NCI-H526 treated with DMSO at 0.1 percent for 48 hours (cell line): Measurements from ENCODE around the gene ACER2.

Source experiments
- DNase-seq: peaks from one replicate; lab custom pipeline; 2025; lab: John Stamatoyannopoulos, UW

The ACER2 gene

GRCh38 chr9:19456426-19456825 is 47.6 kb downstream of the ACER2 start:
- DNase-seq: no peak

GRCh38 chr9:19456996-19457692 is 48.3 kb downstream of the ACER2 start:
- peak; percentile 42 for DNase-seq

- no peak for DNase-seq
Observed at GRCh38 chr9:19457693-19458009, 48.8 kb downstream of the ACER2 start.

- DNase-seq: no peak
Observed at GRCh38 chr9:19460243-19460642, 51.4 kb downstream of the ACER2 start.

- no peak for DNase-seq
Observed at GRCh38 chr9:19461135-19461534, 52.3 kb downstream of the ACER2 start.

GRCh38 chr9:19464061-19464763 is 55.4 kb downstream of the ACER2 start:
- no peak for DNase-seq

GRCh38 chr9:19464764-19465585 is 56.2 kb downstream of the ACER2 start:
- peak; percentile 25 for DNase-seq

- no peak for DNase-seq
Observed at GRCh38 chr9:19465586-19466279, 56.9 kb downstream of the ACER2 start.

- no peak for DNase-seq
Observed at GRCh38 chr9:19466280-19466639, 57.5 kb downstream of the ACER2 start.

- no peak for DNase-seq
Observed at GRCh38 chr9:19469271-19469670, 60.5 kb downstream of the ACER2 start.

GRCh38 chr9:19470567-19470966 is 61.8 kb downstream of the ACER2 start:
- DNase-seq: no peak

- no peak for DNase-seq
Observed at GRCh38 chr9:19470981-19471650, 62.3 kb downstream of the ACER2 start.

- DNase-seq: peak; percentile 27
Observed at GRCh38 chr9:19471737-19472648, 63.2 kb downstream of the ACER2 start.

- no peak for DNase-seq
Observed at GRCh38 chr9:19473605-19474004, 64.8 kb downstream of the ACER2 start.

- DNase-seq: no peak
Observed at GRCh38 chr9:19479874-19480273, 71.1 kb downstream of the ACER2 start.

GRCh38 chr9:19480345-19480744 is 71.5 kb downstream of the ACER2 start:
- DNase-seq: no peak

- no peak for DNase-seq
Observed at GRCh38 chr9:19481121-19481870, 72.5 kb downstream of the ACER2 start.

- DNase-seq: no peak
Observed at GRCh38 chr9:19481971-19482404, 73.2 kb downstream of the ACER2 start.

- no peak for DNase-seq
Observed at GRCh38 chr9:19484699-19485098, 75.9 kb downstream of the ACER2 start.

GRCh38 chr9:19485193-19485592 is 76.4 kb downstream of the ACER2 start:
- no peak for DNase-seq
